Endothelial cell of umbilical vein (primary cell): ENCODE results near the gene RNF150.

ENCODE experiments used
- CTCF ChIP-seq, 2 donors: IDR thresholded peaks; 1 replicate in 1 of 2; 2 replicates in 1 of 2; pipeline ENCODE4 v1.5.1; 2011; ENCODE audit warnings: low read length in 2 of 2, mild to moderate bottlenecking in 2 of 2, moderate library complexity in 2 of 2, control low read depth in 1 of 2, inconsistent platforms in 1 of 2, low read depth in 1 of 2; ENCODE audit not compliant: insufficient read depth in 1 of 2; ENCODE audit errors: extremely low read depth in 1 of 2
- EZH2 ChIP-seq: IDR thresholded peaks from 2 replicates; pipeline ENCODE4 v1.6.1; 2012; ENCODE audit warnings: borderline replicate concordance, low read depth, mild to moderate bottlenecking, moderate library complexity, low read length, inconsistent platforms; ENCODE audit not compliant: severe bottlenecking
- FOS ChIP-seq: IDR thresholded peaks from 2 replicates; pipeline ENCODE4 v1.6.1; 2011; ENCODE audit warnings: mild to moderate bottlenecking, low read length, moderate library complexity, borderline replicate concordance; ENCODE audit not compliant: insufficient read depth
- GATA2 ChIP-seq: IDR thresholded peaks from 2 replicates; pipeline ENCODE4 v1.7.0; 2011; ENCODE audit warnings: low read depth, mild to moderate bottlenecking, moderate library complexity, mixed read lengths, low read length; ENCODE audit not compliant: insufficient read length, insufficient read depth
- POLR2A ChIP-seq: IDR thresholded peaks from 2 replicates; pipeline ENCODE4 v1.6.1; 2012; ENCODE audit warnings: low read depth, mild to moderate bottlenecking, control low read depth, low read length
- POLR2AphosphoS5 ChIP-seq: IDR thresholded peaks from 2 replicates; pipeline ENCODE4 v1.6.1; 2012; ENCODE audit warnings: low read depth, mild to moderate bottlenecking, control low read depth, low read length, moderate library complexity; ENCODE audit not compliant: insufficient read depth

GRCh38 chr4:141022111-141022695 is 111.1 kb downstream of the RNF150 start:
- TF ChIP-seq CTCF (IDR thresholded peaks at IDR 0.05; ENCODE audit: extremely low read depth in 1 of 2, insufficient read depth in 1 of 2, low read depth in 1 of 2, low read length in 2 of 2) (no peak), POLR2AphosphoS5 (no peak), POLR2A (no peak), FOS (no peak), EZH2 (no peak), GATA2 (no peak)
